Stimulated activated memory B cell treated with anti-CD40 and anti-IgM and Interleukin-4, amounts not matched to agents 10 μg/mL and 1 μg/mL and 100 μg/mL, for 72 hours (primary cell): ENCODE measurements around the gene MMP24OS.
A peak's percentile ranks its signal among the peaks of the same experiment; 100 is the strongest.

ENCODE experiments used
- ATAC-seq: fragments of 150-1000 bp; cut with Tn5 transposase; 2 replicates; pipeline ENCODE4 v1.10.0; 2021
- H3K27ac Mint-ChIP-seq: one replicate; pipeline ENCODE4 v1.8.0; 2022; ENCODE audit warnings: mild to moderate bottlenecking, mixed read lengths
- H3K27me3 Mint-ChIP-seq: one replicate; pipeline ENCODE4 v1.8.0; 2022; ENCODE audit warnings: mixed read lengths
- H3K36me3 Mint-ChIP-seq: one replicate; pipeline ENCODE4 v1.8.0; 2022; ENCODE audit warnings: mixed read lengths
- H3K4me1 Mint-ChIP-seq: one replicate; pipeline ENCODE4 v1.8.0; 2022; ENCODE audit warnings: mixed read lengths
- H3K4me3 Mint-ChIP-seq: one replicate; pipeline ENCODE4 v1.8.0; 2022; ENCODE audit warnings: mild to moderate bottlenecking, moderate library complexity, mixed read lengths
- H3K9me3 Mint-ChIP-seq: one replicate; pipeline ENCODE4 v1.8.0; 2022; ENCODE audit warnings: mixed read lengths

The MMP24OS gene

GRCh38 chr20:35288325-35289060 is 10.6 kb upstream of the MMP24OS start:
- ATAC-seq: no peak
- Mint-ChIP-seq H3K4me1 (peaks cover 14% of the 10 kb centered on the region), H3K4me3 (no peak overlapping the region), H3K27me3 (peaks cover 13% of the 10 kb centered on the region), H3K36me3 (no peaks in the 10 kb centered on the region), H3K9me3 (no peaks in the 10 kb centered on the region), H3K27ac (no peak overlapping the region)

GRCh38 chr20:35287509-35288324 is 9.8 kb upstream of the MMP24OS start:
- H3K4me1 Mint-ChIP-seq: peaks cover 19% of the 10 kb centered on the region

GRCh38 chr20:35286899-35287508 is 9.1 kb upstream of the MMP24OS start:
- Mint-ChIP-seq H3K27me3 (no peaks in the 10 kb centered on the region), H3K36me3 (peaks cover 4% of the 10 kb centered on the region), H3K4me1 (peaks cover 23% of the 10 kb centered on the region), H3K4me3 (no peak overlapping the region), H3K27ac (no peak overlapping the region), H3K9me3 (no peaks in the 10 kb centered on the region)
- ATAC-seq: no peak

More at GRCh38 chr20:35287509-35288324, 9.8 kb upstream of the MMP24OS start:
- Mint-ChIP-seq H3K27me3 (peaks cover 5% of the 10 kb centered on the region), H3K4me3 (no peak overlapping the region), H3K36me3 (no peaks in the 10 kb centered on the region), H3K27ac (no peak overlapping the region), H3K9me3 (no peaks in the 10 kb centered on the region)
- ATAC-seq: no peak

- Mint-ChIP-seq H3K27ac (peak overlapping the region; percentile 89), H3K27me3 (no peaks in the 10 kb centered on the region), H3K4me3 (peak overlapping the region; percentile 88), H3K4me1 (peaks cover 24% of the 10 kb centered on the region), H3K9me3 (no peaks in the 10 kb centered on the region), H3K36me3 (peaks cover 4% of the 10 kb centered on the region)
- ATAC-seq: no peak
Measured at GRCh38 chr20:35286077-35286898, 8.4 kb upstream of the MMP24OS start.

- no peaks in the 10 kb centered on the region for H3K27me3 Mint-ChIP-seq
- peaks cover 4% of the 10 kb centered on the region for H3K36me3 Mint-ChIP-seq
- H3K4me1 Mint-ChIP-seq: peaks cover 24% of the 10 kb centered on the region
- ATAC-seq: no peak
- H3K9me3 Mint-ChIP-seq: no peaks in the 10 kb centered on the region
- H3K27ac Mint-ChIP-seq: peak overlapping the region; percentile 89
- peak overlapping the region; percentile 88 for H3K4me3 Mint-ChIP-seq
Measured at GRCh38 chr20:35285806-35286076, 7.8 kb upstream of the MMP24OS start.

- ATAC-seq: no peak
- no peaks in the 10 kb centered on the region for H3K27me3 Mint-ChIP-seq
- H3K36me3 Mint-ChIP-seq: peaks cover 8% of the 10 kb centered on the region
- H3K4me3 Mint-ChIP-seq: peak overlapping the region; percentile 88
- no peaks in the 10 kb centered on the region for H3K9me3 Mint-ChIP-seq
- peak overlapping the region; percentile 89 for H3K27ac Mint-ChIP-seq
- peaks cover 27% of the 10 kb centered on the region for H3K4me1 Mint-ChIP-seq
Measured at GRCh38 chr20:35284992-35285805, 7.3 kb upstream of the MMP24OS start.

- no peaks in the 10 kb centered on the region for H3K9me3 Mint-ChIP-seq
- peak within 1 kb of the TSS; percentile 89 for H3K27ac Mint-ChIP-seq
- peak within 1 kb of the TSS; percentile 88 for H3K4me3 Mint-ChIP-seq
- no peaks in the 10 kb centered on the region for H3K27me3 Mint-ChIP-seq
- ATAC-seq: peak; percentile 92
- H3K36me3 Mint-ChIP-seq: peaks cover 15% of the 10 kb centered on the region
- peaks cover 31% of the 10 kb centered on the region for H3K4me1 Mint-ChIP-seq
Measured at GRCh38 chr20:35284267-35284991, 6.5 kb upstream of the MMP24OS start, which contains the start of gene EIF6. Gene EIF6, minus strand, starts transcription at chr20:35284772. Its CDS starts 285 bp downstream, at chr20:35284487.

- ATAC-seq: no peak
- peak overlapping the region; percentile 89 for H3K27ac Mint-ChIP-seq
- peaks cover 23% of the 10 kb centered on the region for H3K36me3 Mint-ChIP-seq
- no peaks in the 10 kb centered on the region for H3K9me3 Mint-ChIP-seq
- peak overlapping the region; percentile 88 for H3K4me3 Mint-ChIP-seq
- no peaks in the 10 kb centered on the region for H3K27me3 Mint-ChIP-seq
- peaks cover 31% of the 10 kb centered on the region for H3K4me1 Mint-ChIP-seq
Measured at GRCh38 chr20:35283441-35284266, 5.7 kb upstream of the MMP24OS start.

- Mint-ChIP-seq H3K27me3 (no peaks in the 10 kb centered on the region), H3K4me3 (no peak overlapping the region), H3K4me1 (peaks cover 42% of the 10 kb centered on the region), H3K9me3 (no peaks in the 10 kb centered on the region), H3K36me3 (peaks cover 37% of the 10 kb centered on the region), H3K27ac (no peak overlapping the region)
- no peak for ATAC-seq
Measured at GRCh38 chr20:35281506-35282101, 3.7 kb upstream of the MMP24OS start.

GRCh38 chr20:35280523-35280922 is 2.6 kb upstream of the MMP24OS start:
- no peak for ATAC-seq
- peaks cover 52% of the 10 kb centered on the region for H3K4me1 Mint-ChIP-seq
- no peaks in the 10 kb centered on the region for H3K9me3 Mint-ChIP-seq
- no peak overlapping the region for H3K4me3 Mint-ChIP-seq
- peak overlapping the region; percentile 99 for H3K27ac Mint-ChIP-seq
- peaks cover 37% of the 10 kb centered on the region for H3K36me3 Mint-ChIP-seq
- no peaks in the 10 kb centered on the region for H3K27me3 Mint-ChIP-seq

- Mint-ChIP-seq H3K4me3 (no peak overlapping the region), H3K4me1 (peaks cover 46% of the 10 kb centered on the region), H3K27me3 (no peaks in the 10 kb centered on the region), H3K27ac (peak overlapping the region; percentile 99), H3K36me3 (peaks cover 37% of the 10 kb centered on the region), H3K9me3 (no peaks in the 10 kb centered on the region)
- no peak for ATAC-seq
Measured at GRCh38 chr20:35279533-35280174, 1.7 kb upstream of the MMP24OS start.

- no peak overlapping the region for H3K4me3 Mint-ChIP-seq
- H3K36me3 Mint-ChIP-seq: peaks cover 37% of the 10 kb centered on the region
- no peaks in the 10 kb centered on the region for H3K27me3 Mint-ChIP-seq
- peaks cover 47% of the 10 kb centered on the region for H3K4me1 Mint-ChIP-seq
- H3K27ac Mint-ChIP-seq: peak overlapping the region; percentile 99
- H3K9me3 Mint-ChIP-seq: no peaks in the 10 kb centered on the region
- ATAC-seq: no peak
Measured at GRCh38 chr20:35279040-35279439, 1.1 kb upstream of the MMP24OS start.
